GM13977 (cell line): ENCODE measurements around the gene HSPB1.
"Not testable (repeated sequence)": the region's sequence is repeated elsewhere in the genome, so short reads cannot be mapped to it uniquely, and the experiment has no call there.

Experiments
- DNase-seq: peaks from one replicate; pipeline ENCODE4 v3.0.0; 2012; ENCODE audit warnings: low spot score
- CTCF ChIP-seq: IDR thresholded peaks from 2 replicates; pipeline ENCODE4 v1.5.1; 2012; ENCODE audit warnings: mild to moderate bottlenecking, control low read depth; ENCODE audit not compliant: insufficient read depth; ENCODE audit errors: extremely low read depth, missing control alignments
- in situ Hi-C: fragments of 300-500 bp; cut with MboI; formaldehyde crosslinking; loops from one replicate; pipeline ENCODE4 v1.12.0; 2022; ENCODE audit warnings: low sequenced_read_pairs, low pct_unique_long_range_greater_than_20kb, mixed read lengths, inconsistent platforms; ENCODE audit not compliant: unreplicated experiment

Gene HSPB1

GRCh38 chr7:76269895-76270294, 32.6 kb upstream of the HSPB1 start:
- in situ Hi-C loops: no loop called here
- no peak for TF ChIP-seq CTCF
- no peak for DNase-seq

- in situ Hi-C loops, DNase-seq: not testable (repeated sequence)
Observed at GRCh38 chr7:76271384-76271783, 31.1 kb upstream of the HSPB1 start.

GRCh38 chr7:76272142-76272541, 30.3 kb upstream of the HSPB1 start:
- in situ Hi-C loops: no loop called here
- TF ChIP-seq CTCF: no peak
- no peak for DNase-seq

GRCh38 chr7:76272851-76273497, 29.5 kb upstream of the HSPB1 start:
- DNase-seq: peak; percentile 60
- no peak for TF ChIP-seq CTCF
- in situ Hi-C loops: no loop called here

- in situ Hi-C loops: no loop called here
- DNase-seq: no peak
- TF ChIP-seq CTCF: no peak
Observed at GRCh38 chr7:76273503-76273902, 29.0 kb upstream of the HSPB1 start.

GRCh38 chr7:76278540-76278939, 23.9 kb upstream of the HSPB1 start:
- no peak for DNase-seq
- in situ Hi-C loops: no loop called here
- no peak for TF ChIP-seq CTCF

GRCh38 chr7:76280408-76280807, 22.1 kb upstream of the HSPB1 start:
- in situ Hi-C loops: no loop called here
- TF ChIP-seq CTCF: no peak
- DNase-seq: no peak
